Activated naive CD8-positive, alpha-beta T cell treated with anti-CD3 and anti-CD28 coated beads, Interleukin-2, amount 10 ng/mL, durations not matched to agents 7 days and 5 days (primary cell): Measurements from ENCODE around the gene TSPAN18. TPM values are rescaled to one million over a fixed set of nuclear protein-coding genes. Genes with fewer than 3 reads are reported as not detected.

Experiments
- ATAC-seq: fragments of 150-1000 bp; cut with Tn5 transposase; one replicate; pipeline ENCODE4 v1.10.0; 2021; ENCODE audit warnings: low read depth, moderate library complexity
- POLR2A ChIA-PET: fragments of 350-600 bp; sonication (Branson Sonifier 250); formaldehyde crosslinking; loops from one replicate; lab custom pipeline; 2021; ENCODE audit warnings: antibody characterized with exemption; lab: Charles Lee
- DNase-seq: peaks from one replicate; pipeline ENCODE4 v3.0.0; 2021
- H3K27ac Mint-ChIP-seq: one replicate; pipeline ENCODE4 v1.8.0; 2022; ENCODE audit warnings: mild to moderate bottlenecking, mixed read lengths
- H3K27me3 Mint-ChIP-seq: one replicate; pipeline ENCODE4 v1.8.0; 2022; ENCODE audit warnings: mild to moderate bottlenecking, moderate library complexity, mixed read lengths
- H3K36me3 Mint-ChIP-seq: one replicate; pipeline ENCODE4 v1.8.0; 2021; ENCODE audit warnings: mild to moderate bottlenecking, mixed read lengths
- H3K4me1 Mint-ChIP-seq: one replicate; pipeline ENCODE4 v1.8.0; 2021; ENCODE audit warnings: mixed read lengths
- H3K4me3 Mint-ChIP-seq: one replicate; pipeline ENCODE4 v1.8.0; 2022; ENCODE audit warnings: mild to moderate bottlenecking, moderate library complexity, mixed read lengths
- H3K9me3 Mint-ChIP-seq: one replicate; pipeline ENCODE4 v1.8.0; 2021; ENCODE audit warnings: mixed read lengths
- total RNA-seq, 2 experiments: library from RNA; stranded (reverse); gene quantifications; one replicate each; pipeline ENCODE4 v1.2.3, GENCODE V29; 2021

The TSPAN18 gene
- total RNA-seq, 2 experiments from 2014 or later: 4.9 to 5.2 TPM

GRCh38 chr11:44718612-44719390 lies 8.0 kb upstream of the TSPAN18 start:
- Mint-ChIP-seq H3K36me3 (no peaks in the 10 kb centered on the region), H3K27ac (no peak overlapping the region), H3K4me1 (peaks cover 2% of the 10 kb centered on the region), H3K4me3 (no peak overlapping the region), H3K9me3 (no peaks in the 10 kb centered on the region), H3K27me3 (peaks cover 14% of the 10 kb centered on the region)
- POLR2A ChIA-PET: no interaction called here
- ATAC-seq: no peak
- no peak for DNase-seq

DNA sequence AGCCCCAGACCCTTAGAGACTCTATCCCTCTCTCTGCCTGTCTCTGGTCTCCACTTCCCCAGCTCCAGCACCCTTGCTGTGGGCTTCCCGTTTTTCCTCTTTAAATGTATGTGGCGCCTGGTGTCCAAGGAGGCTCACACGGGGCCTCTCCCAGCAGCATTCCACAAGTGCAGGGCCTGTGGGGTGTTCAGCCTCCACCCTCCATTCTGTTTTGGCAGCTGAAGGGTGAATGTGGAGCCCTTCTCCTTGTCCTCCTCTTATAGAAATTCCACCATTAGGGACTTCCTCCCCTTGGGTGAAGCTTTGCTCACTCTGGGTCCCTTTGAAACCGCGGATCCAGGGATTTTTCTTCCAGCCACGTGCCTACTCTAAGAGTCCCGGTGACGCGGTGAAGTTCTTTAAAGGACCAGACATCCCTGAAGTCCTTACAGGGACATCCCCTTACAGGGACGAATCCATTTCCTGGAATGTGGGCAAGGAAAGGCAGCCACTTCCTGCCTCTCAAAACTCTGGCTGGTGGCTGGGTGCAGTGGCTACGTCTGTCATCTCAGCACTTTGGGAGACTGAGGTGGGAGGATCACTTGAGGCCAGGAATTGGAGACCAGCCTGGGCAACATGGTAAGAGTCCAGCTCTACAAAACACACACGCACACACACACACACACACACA lies 1.6 kb upstream of the TSPAN18 start:
- Mint-ChIP-seq H3K9me3 (no peaks in the 10 kb centered on the region), H3K4me3 (peak overlapping the region; percentile 73), H3K36me3 (no peaks in the 10 kb centered on the region), H3K27ac (no peak overlapping the region), H3K4me1 (peaks cover 23% of the 10 kb centered on the region), H3K27me3 (peaks cover 43% of the 10 kb centered on the region)
- ATAC-seq: no peak
- no peak for DNase-seq
- POLR2A ChIA-PET: interaction anchor here (1.7 kb wide), 1 partner anchor 44 kb away, joined by 5 read pairs; no protein-coding TSS in a partner anchor

GRCh38 chr11:44725757-44726282 lies 942 bp upstream of the TSPAN18 start:
- POLR2A ChIA-PET: interaction anchor here (1.7 kb wide), 1 partner anchor 45 kb away, joined by 5 read pairs; no protein-coding TSS in a partner anchor

GRCh38 chr11:44727114-44727372 lies 281 bp downstream of the TSPAN18 start:
- Mint-ChIP-seq H3K4me3 (no peak overlapping the region), H3K36me3 (no peaks in the 10 kb centered on the region), H3K4me1 (peaks cover 23% of the 10 kb centered on the region), H3K27ac (no peak overlapping the region), H3K27me3 (peaks cover 40% of the 10 kb centered on the region), H3K9me3 (no peaks in the 10 kb centered on the region)
- DNase-seq (no peak), ATAC-seq (peak; percentile 16)
- POLR2A ChIA-PET: no interaction called here

More at GRCh38 chr11:44725757-44726282, 942 bp upstream of the TSPAN18 start:
- H3K27me3 Mint-ChIP-seq: peaks cover 40% of the 10 kb centered on the region
- H3K27ac Mint-ChIP-seq: peak overlapping the region; percentile 60
- H3K36me3 Mint-ChIP-seq: no peaks in the 10 kb centered on the region
- H3K9me3 Mint-ChIP-seq: no peaks in the 10 kb centered on the region
- H3K4me3 Mint-ChIP-seq: peak overlapping the region; percentile 73
- DNase-seq: no peak
- peaks cover 23% of the 10 kb centered on the region for H3K4me1 Mint-ChIP-seq
- no peak for ATAC-seq

DNA sequence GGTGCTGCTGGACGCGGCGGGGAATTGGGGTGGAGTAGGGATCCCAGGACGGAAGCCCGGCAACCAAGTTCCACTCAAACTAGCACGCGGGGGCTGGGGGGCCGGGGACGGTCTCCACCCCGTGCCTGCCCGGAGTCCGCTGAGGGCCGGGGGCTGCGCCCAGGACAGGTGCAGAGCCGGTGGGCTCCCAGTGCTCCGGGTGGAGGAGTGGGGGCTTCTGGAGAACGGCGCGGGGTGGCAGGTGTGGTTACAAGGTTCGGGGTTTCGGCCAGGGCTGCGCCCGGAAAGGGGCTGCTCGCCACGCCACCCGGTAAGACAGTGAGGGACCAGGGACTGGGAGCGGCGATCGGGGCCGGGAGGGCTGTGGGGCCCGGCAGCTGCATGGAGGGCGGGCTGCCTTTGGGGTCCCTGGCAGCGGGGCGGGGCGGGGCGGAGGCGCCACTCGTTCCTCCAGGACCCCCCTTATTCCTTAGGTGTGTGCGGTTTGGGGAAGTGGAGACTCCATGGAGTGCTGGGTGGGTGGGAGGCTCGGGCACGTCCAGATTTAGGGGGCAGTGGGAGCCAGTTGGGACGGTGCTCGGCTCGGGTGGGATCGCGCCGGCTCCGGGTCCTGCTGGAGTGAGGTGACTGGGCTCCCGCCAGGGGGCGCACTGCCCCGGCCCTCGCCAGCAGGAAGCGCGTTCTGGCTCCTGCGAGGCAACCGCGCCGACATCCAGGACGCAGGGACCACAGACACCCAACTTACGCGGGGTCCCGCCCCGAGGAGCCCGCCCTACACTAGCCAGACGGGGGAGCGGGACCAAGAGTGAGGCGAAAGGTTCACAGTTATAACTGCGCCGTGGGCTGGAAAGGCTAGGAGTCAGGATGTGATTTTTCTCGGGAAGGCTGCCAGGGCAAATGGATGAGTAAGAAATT lies 868 bp downstream of the TSPAN18 start:
- Mint-ChIP-seq H3K9me3 (no peaks in the 10 kb centered on the region), H3K4me3 (peak overlapping the region; percentile 80), H3K27ac (peak overlapping the region; percentile 63), H3K36me3 (no peaks in the 10 kb centered on the region), H3K27me3 (peaks cover 42% of the 10 kb centered on the region), H3K4me1 (peaks cover 23% of the 10 kb centered on the region)
- ATAC-seq (peak; percentile 76), DNase-seq (peak; percentile 85)
- POLR2A ChIA-PET: no interaction called here

GRCh38 chr11:44728491-44728910 lies 1.7 kb downstream of the TSPAN18 start:
- Mint-ChIP-seq H3K4me1 (peaks cover 22% of the 10 kb centered on the region), H3K27ac (no peak overlapping the region), H3K9me3 (no peaks in the 10 kb centered on the region), H3K27me3 (peaks cover 37% of the 10 kb centered on the region), H3K36me3 (no peaks in the 10 kb centered on the region), H3K4me3 (peak overlapping the region; percentile 80)
- no peak for DNase-seq
- POLR2A ChIA-PET: no interaction called here
- ATAC-seq: no peak

DNA sequence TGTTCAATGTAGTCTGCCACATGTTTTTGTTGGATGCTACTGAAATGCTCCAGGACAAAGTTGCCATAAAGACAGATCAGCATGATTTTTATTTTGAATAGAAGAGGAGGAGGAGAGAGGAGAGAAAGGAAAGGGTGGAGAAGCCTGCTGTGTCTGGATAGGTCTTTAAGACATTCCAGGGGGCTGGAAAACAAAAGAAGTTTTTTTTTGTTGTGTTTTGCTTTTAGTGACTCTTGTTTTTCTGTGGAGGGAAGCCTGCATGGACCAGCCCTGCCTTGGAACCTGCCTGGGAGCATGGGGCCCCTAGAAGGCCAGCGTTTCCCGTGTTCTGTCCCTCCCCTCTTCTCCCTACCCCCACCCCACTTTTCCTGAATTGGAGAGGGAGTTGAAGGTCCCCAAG lies 2.3 kb downstream of the TSPAN18 start:
- no peak overlapping the region for H3K27ac Mint-ChIP-seq

DNA sequence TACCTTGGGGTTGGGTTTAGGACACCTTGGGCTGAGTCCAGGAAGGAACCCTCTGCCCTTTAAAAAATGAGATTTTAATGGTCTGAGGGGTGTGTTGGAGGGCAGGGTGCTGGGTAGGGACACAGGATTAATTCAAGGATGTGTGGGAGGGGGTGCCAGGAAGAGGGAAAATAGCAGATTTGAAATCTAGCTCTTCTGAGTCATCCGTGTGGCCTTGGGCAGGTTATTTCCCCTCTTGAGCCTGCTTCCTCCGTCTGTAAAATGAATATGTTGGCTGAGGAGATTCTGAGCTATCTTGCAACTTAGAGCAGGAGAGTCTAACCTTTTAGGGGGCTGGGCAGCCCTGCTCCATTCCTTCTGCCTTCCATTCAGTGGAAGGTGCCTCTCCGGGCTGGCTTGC lies 3.0 kb downstream of the TSPAN18 start:
- H3K4me3 Mint-ChIP-seq: no peak overlapping the region
- POLR2A ChIA-PET: no interaction called here
- H3K9me3 Mint-ChIP-seq: no peaks in the 10 kb centered on the region

More for the DNA sequence above, 2.3 kb downstream of the TSPAN18 start:
- DNase-seq: no peak
- no peaks in the 10 kb centered on the region for H3K36me3 Mint-ChIP-seq
- peaks cover 22% of the 10 kb centered on the region for H3K4me1 Mint-ChIP-seq
- ATAC-seq: no peak
- H3K4me3 Mint-ChIP-seq: peak overlapping the region; percentile 80
- H3K27me3 Mint-ChIP-seq: peaks cover 35% of the 10 kb centered on the region
- POLR2A ChIA-PET: no interaction called here
- no peaks in the 10 kb centered on the region for H3K9me3 Mint-ChIP-seq

GRCh38 chr11:44730775-44731174 lies 4.0 kb downstream of the TSPAN18 start:
- Mint-ChIP-seq H3K27ac (no peak overlapping the region), H3K9me3 (no peaks in the 10 kb centered on the region), H3K4me1 (peaks cover 15% of the 10 kb centered on the region), H3K4me3 (no peak overlapping the region), H3K36me3 (no peaks in the 10 kb centered on the region), H3K27me3 (peaks cover 30% of the 10 kb centered on the region)
- ATAC-seq (no peak), DNase-seq (no peak)
- POLR2A ChIA-PET: no interaction called here

More for the DNA sequence above, 3.0 kb downstream of the TSPAN18 start:
- Mint-ChIP-seq H3K27ac (no peak overlapping the region), H3K4me1 (peaks cover 22% of the 10 kb centered on the region), H3K36me3 (no peaks in the 10 kb centered on the region), H3K27me3 (peaks cover 33% of the 10 kb centered on the region)
- DNase-seq: no peak
- ATAC-seq: no peak

DNA sequence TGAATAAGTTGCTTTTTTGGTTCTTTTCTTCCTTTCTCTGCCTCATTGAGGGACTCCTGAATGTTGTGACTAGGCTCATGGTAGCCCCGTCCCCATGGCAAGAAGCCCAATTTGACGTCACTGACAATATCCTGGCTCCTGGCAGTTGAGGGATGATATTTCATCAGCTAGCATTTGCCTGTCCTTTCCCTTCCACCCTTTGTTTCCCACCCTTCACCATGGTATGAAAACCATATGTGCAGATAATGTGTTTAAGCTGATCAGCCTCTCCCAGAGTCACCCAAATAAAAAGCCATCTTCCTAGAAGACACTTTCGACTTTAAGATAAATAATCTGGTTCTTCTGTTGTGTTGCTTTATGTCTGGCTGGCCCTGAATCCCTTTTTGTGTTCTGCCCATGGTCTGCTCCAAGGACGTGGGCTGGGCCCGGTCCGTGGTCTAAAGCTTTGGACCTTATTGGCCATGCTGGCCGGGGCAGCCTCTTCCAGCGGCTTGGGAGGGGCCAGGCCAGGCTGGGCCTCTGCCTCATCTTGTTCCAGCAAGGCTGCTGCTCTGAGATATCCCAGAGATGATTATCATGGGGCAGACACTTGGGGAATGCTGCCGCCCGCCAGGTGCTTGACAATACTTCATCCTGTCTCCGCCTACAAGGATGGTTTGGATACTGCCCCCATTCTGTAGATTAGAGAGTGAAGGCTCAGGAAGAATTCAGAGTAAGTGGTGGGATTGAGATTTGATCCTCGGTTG lies 5.1 kb downstream of the TSPAN18 start:
- H3K4me1 Mint-ChIP-seq: peaks cover 8% of the 10 kb centered on the region
- no peak for ATAC-seq
- H3K27ac Mint-ChIP-seq: no peak overlapping the region
- no peaks in the 10 kb centered on the region for H3K36me3 Mint-ChIP-seq
- H3K9me3 Mint-ChIP-seq: no peaks in the 10 kb centered on the region
- peaks cover 23% of the 10 kb centered on the region for H3K27me3 Mint-ChIP-seq
- no peak overlapping the region for H3K4me3 Mint-ChIP-seq
- DNase-seq: no peak
- POLR2A ChIA-PET: no interaction called here

- Mint-ChIP-seq H3K27ac (no peak overlapping the region), H3K4me1 (peaks cover 9% of the 10 kb centered on the region), H3K4me3 (no peak overlapping the region), H3K9me3 (no peaks in the 10 kb centered on the region), H3K27me3 (peaks cover 25% of the 10 kb centered on the region), H3K36me3 (no peaks in the 10 kb centered on the region)
- POLR2A ChIA-PET: no interaction called here
- no peak for ATAC-seq
- no peak for DNase-seq
These were observed 5.8 kb downstream of the TSPAN18 start for GRCh38 chr11:44732564-44732963.

- no peak overlapping the region for H3K4me3 Mint-ChIP-seq
- no peak for ATAC-seq
- no peaks in the 10 kb centered on the region for H3K36me3 Mint-ChIP-seq
- no peak overlapping the region for H3K27ac Mint-ChIP-seq
- no peaks in the 10 kb centered on the region for H3K9me3 Mint-ChIP-seq
- peaks cover 10% of the 10 kb centered on the region for H3K4me1 Mint-ChIP-seq
- H3K27me3 Mint-ChIP-seq: peaks cover 16% of the 10 kb centered on the region
- POLR2A ChIA-PET: no interaction called here
- DNase-seq: no peak
These were observed 7.1 kb downstream of the TSPAN18 start for GRCh38 chr11:44733877-44734276.
